Measurements from ENCODE around the gene RALGPS1.
A peak's percentile ranks its signal among the peaks of the same experiment; 100 is the strongest.

Gene RALGPS1, protein sequence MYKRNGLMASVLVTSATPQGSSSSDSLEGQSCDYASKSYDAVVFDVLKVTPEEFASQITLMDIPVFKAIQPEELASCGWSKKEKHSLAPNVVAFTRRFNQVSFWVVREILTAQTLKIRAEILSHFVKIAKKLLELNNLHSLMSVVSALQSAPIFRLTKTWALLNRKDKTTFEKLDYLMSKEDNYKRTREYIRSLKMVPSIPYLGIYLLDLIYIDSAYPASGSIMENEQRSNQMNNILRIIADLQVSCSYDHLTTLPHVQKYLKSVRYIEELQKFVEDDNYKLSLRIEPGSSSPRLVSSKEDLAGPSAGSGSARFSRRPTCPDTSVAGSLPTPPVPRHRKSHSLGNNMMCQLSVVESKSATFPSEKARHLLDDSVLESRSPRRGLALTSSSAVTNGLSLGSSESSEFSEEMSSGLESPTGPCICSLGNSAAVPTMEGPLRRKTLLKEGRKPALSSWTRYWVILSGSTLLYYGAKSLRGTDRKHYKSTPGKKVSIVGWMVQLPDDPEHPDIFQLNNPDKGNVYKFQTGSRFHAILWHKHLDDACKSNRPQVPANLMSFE

DNA sequence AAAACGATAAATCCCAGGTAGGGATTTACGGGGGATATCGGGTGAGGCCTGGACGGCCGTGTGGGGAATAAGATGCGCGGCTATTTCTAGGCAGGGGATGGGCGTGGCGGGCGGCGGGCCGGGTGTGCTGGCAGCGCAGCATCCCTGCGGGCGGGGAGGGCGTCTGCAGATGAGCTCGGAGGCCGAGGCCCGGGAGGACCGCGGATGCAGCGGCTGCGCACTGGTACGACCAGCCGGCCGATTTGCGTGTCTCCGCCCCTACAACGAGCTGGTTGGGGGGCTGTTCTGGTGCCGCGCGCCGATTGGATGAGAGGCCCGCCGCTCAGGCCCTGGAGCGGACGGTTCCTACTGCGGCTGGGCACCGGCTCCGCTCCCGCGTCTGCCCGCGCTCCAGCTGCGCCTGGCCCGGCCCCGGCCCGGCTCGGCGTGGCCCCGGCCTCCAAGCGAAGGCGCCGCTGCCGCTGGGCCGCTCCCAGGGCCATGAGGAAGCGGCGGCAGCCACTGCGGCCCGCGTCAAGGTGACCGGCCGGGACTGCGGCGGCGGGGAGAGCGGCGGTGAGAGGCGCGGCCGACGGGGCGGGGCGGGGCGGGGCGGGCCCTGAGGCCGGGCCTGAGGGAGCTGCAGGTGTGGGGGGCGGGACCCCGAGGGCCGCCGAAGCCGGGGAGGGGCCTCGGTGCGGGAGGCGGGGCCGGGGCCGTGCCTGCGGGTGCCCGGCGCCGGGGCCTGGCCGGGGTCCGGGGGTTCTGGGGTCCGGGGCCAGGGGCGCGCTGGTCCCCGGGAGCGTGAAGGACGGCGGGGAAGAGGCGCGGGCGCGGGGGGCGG, at the start of gene RALGPS1:
Gene RALGPS1 (plus strand): TSS at position 325 of the 823 bp plus-strand sequence. CDS start 47,508 bp downstream, outside the sequence.
- DNase-seq (ENCODE audit: low read depth in 2 of 3, low spot score in 1 of 3) = peak; percentile 74 to 90 (median 77)

GRCh38 chr9:126869368-126869767, 45.2 kb upstream of the RALGPS1 start:
- no peak for DNase-seq (ENCODE audit: low read depth in 2 of 3, low spot score in 1 of 3)

GRCh38 chr9:126872516-126872915, 42.1 kb upstream of the RALGPS1 start:
- no peak for DNase-seq (ENCODE audit: low read depth in 2 of 3, low spot score in 1 of 3)

DNA sequence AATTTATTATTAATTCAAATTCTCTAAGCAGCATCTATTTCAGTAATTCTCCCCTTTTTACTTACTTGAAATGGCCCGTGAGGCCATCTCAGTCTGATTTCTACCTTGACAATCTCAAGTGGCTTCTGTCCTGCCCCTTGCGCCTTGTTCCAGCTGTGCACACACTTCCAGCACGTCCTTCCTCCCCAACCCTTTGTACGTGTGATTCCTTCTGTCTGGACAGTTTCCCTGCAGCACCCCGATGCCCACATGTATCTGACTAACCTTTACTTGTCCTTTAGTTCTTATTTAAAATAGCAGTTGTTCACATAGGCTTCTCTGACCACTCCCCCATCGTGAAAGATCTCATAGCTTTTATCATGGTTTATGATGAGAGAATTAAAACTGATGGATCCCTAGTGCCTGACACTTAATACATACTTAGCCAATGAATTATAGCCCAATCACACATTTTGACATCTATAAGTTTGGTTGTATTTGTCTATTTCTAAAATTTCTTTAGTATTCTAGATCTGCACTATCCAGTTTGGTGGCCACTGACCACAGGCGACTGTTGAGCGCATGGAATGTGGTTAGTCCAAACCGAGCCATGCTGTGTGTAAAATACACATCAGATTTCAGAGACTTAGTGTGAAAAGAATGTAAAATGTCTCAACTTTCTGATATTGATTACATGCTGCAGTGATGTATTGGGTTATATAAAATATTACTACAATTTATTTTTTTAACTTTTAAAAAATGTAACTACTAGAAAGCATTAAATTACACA, 39.9 kb upstream of the RALGPS1 start:
- DNase-seq (ENCODE audit: low read depth in 2 of 3, low spot score in 1 of 3) = no peak

GRCh38 chr9:126875756-126876510, 38.6 kb upstream of the RALGPS1 start:
- no peak for DNase-seq (ENCODE audit: low read depth in 2 of 3, low spot score in 1 of 3)

DNA sequence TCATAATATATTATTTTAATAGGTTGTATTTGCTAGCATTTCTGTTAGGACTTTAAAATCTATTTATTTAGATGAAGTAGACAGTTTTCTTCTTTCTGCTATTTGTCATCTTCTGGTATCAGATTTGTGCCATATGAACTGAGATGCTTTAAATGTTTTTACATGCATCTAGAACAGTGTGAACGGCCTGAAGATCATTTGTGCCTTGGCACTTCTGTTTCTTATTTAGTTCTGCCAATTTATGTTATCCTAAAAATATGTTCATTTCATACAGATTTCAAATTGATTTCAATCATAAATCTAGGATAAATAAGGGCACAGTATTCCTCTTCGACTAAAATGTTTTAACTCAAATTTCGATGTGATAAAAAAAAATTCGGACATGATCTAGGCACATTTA, 38.1 kb upstream of the RALGPS1 start:
- DNase-seq (ENCODE audit: low read depth in 2 of 3, low spot score in 1 of 3) = no peak

DNA sequence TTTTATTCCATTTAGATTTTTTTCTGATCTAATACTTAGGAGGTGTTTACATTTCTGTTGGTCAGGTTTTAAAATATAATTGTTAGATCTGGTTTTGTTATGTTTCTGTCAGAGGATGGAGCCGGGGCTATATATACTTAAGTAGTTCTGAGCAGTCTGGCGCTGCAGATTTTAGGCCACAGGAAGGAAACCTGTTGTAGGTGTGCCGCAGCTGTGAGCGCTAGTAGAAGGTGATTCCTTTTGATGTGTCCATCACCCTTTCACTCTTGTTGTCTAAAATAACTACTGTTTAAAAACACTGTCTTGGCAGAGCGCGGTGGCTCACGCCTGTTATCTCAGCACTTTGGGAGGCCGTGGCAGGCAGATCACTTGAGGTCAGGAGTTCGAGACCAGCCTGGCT, 37.2 kb upstream of the RALGPS1 start:
- DNase-seq (ENCODE audit: low read depth in 2 of 3, low spot score in 1 of 3) = no peak

- no peak for DNase-seq (ENCODE audit: low read depth in 2 of 3, low spot score in 1 of 3)
These were observed 35.3 kb upstream of the RALGPS1 start for GRCh38 chr9:126879288-126879687.

DNA sequence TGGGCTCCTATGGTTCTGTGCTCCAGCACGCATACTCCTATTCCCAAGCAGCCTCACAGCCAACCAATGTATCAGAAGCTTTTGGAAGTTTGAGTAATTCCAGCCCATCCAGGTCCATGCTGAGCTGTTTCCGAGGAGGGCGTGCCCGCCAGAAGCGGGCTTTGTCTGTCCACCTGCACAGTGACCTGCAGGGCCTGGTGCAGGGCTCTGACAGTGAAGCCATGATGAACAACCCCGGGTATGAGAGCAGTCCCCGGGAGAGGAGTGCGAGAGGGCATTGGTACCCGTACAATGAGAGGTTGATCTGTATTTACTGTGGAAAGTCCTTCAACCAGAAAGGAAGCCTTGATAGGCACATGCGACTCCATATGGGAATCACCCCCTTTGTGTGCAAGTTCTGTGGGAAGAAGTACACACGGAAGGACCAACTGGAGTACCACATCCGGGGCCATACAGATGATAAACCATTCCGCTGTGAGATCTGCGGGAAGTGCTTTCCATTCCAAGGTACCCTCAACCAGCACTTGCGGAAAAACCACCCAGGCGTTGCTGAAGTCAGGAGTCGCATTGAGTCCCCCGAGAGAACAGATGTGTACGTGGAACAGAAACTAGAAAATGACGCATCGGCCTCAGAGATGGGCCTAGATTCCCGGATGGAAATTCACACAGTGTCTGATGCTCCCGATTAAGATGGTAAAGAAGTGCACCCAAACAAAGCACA, 34.2 kb upstream of the RALGPS1 start:
- DNase-seq (ENCODE audit: low read depth in 2 of 3, low spot score in 1 of 3) = no peak

DNA sequence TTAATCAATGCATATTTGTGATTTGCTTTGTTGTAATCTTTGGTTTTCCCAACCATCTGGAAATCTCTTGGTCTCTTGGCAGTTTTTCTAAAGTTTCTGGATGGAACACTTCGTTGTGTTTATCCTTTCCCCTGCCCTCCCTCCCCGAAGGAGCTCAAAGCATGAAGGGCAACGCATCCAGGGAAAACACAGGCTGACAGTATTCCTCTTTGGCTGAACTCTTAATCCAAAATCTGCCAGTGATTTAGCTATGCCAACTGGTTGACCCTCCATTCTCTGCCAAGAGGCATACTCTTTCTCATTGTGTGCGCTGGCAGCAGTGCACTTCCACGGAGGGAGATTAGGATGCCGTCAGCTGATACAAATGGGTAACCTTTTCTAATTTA, 33.6 kb upstream of the RALGPS1 start:
- no peak for DNase-seq (ENCODE audit: low read depth in 2 of 3, low spot score in 1 of 3)

DNA sequence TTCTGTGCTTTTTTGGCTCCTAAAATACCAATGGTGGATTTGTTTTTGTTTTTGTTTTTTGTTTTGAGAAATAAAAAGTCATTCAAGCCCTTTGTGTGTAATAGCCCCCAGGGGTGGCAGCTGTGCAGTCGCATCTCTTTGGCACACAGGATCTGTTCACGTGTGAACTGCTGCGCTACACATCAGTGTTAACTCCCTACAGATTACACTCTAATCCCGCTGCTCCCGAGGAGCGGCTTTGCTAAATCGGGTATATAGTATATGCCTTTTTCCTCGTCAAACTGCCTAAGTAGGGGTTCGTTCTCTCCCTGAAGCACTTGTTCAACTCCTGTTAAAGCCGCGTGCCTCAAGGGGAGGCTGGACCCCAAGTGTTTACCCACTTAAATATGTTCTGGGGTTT, 31.8 kb upstream of the RALGPS1 start:
- DNase-seq (ENCODE audit: low read depth in 2 of 3, low spot score in 1 of 3) = no peak

GRCh38 chr9:126883636-126884035, 30.9 kb upstream of the RALGPS1 start:
- DNase-seq (ENCODE audit: low read depth in 2 of 3, low spot score in 1 of 3) = no peak

GRCh38 chr9:126885131-126885641, 29.4 kb upstream of the RALGPS1 start:
- no peak for DNase-seq (ENCODE audit: low read depth in 2 of 3, low spot score in 1 of 3)

DNA sequence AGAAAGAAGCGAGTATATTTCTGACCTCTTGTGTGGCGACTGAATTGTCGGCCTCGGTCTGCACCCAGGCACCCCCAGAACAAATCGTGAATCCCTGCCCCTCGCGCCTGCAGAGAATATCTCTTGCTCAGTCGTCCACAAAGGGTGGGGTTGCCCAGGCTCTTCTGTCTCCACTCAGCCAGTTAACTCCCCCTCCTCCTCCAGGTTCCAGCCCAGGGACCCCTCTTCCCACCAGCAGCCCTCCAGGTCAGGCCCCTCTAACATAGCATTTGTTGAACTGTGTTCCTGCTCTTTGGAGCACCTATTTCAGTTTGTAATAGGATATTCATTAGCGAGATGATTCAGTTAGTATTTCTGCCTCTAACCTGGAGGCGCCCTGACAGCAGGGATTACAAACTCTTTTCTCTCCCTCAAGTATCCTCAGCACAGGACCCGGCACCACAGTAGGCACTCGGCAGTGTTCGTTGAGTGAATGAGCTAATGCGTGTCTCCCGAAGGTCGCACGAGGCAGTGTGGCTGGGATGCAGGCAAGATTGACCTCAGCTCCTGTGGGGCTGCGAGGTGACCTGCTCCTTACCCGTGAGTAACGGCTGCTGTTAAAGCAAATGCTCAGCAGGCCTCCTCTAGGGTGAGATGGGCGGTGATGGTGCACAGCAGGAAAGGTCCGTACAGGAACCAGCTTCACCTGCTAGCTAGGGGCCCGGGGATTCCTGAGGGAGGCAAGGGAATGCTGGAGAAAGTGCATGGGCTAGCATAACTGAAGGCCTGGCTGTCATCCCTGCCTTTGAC, 28.4 kb upstream of the RALGPS1 start:
- DNase-seq (ENCODE audit: low read depth in 2 of 3, low spot score in 1 of 3) = no peak

GRCh38 chr9:126886897-126887296, 27.7 kb upstream of the RALGPS1 start:
- DNase-seq (ENCODE audit: low read depth in 2 of 3, low spot score in 1 of 3) = no peak

GRCh38 chr9:126891676-126892075, 22.9 kb upstream of the RALGPS1 start:
- DNase-seq (ENCODE audit: low read depth in 2 of 3, low spot score in 1 of 3) = no peak

DNA sequence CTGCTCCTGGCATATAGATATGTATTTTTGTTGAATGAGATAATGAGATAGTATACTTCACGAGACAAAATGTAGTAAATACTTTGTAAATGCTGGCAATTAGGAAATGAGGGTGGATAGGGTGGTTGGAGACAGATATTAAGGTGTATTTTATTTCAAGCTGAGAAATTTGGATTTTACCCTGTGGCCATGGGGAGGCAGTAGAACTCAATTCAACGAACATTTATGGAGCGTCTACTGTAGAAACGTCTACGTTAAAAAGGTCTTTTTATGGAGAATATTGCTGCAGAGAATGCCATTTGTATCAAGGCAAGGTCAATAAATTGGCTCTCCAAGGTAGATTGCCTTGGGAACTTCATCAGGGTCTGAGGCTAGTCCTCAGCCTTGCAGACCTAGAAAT, 21.5 kb upstream of the RALGPS1 start:
- no peak for DNase-seq (ENCODE audit: low read depth in 2 of 3, low spot score in 1 of 3)

DNA sequence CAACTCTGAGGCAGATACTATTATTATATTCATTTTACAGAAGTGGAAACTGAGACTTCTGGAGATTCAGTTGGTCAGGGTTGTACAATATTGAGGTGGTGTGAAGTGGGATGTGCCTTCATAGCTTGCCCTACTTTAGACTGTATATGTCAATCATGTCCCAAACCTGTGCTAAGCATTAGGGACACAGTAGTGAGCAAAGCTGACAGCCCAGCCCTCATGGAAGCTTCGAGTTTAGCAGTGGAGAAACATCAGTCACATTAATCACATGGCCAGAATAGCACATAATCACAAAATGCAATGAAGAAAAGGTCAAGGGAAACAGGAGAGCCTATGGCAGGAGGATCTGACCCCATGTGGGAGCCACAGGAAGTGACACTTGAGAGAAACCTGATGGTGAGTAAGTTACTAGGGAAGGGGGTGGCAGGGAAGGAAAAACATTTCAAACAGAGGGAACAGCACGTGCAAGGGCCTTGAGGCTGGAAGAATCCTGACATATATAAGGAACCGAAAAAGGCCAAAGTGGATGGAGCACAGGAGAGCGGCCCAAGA, 20.5 kb upstream of the RALGPS1 start:
- DNase-seq (ENCODE audit: low read depth in 2 of 3, low spot score in 1 of 3) = no peak

- no peak for DNase-seq (ENCODE audit: low read depth in 2 of 3, low spot score in 1 of 3)
These were observed 12.4 kb upstream of the RALGPS1 start for GRCh38 chr9:126902210-126902609.

Data from stimulated activated CD4-positive, alpha-beta T cell treated with anti-CD3 and anti-CD28 coated beads, Interleukin-12 subunit alpha, Interleukin-12 subunit beta, amount 100 ng/mL, for 48 hours (primary cell).